ENCODE results near the gene SLC9C1.

The SLC9C1 gene

DNA sequence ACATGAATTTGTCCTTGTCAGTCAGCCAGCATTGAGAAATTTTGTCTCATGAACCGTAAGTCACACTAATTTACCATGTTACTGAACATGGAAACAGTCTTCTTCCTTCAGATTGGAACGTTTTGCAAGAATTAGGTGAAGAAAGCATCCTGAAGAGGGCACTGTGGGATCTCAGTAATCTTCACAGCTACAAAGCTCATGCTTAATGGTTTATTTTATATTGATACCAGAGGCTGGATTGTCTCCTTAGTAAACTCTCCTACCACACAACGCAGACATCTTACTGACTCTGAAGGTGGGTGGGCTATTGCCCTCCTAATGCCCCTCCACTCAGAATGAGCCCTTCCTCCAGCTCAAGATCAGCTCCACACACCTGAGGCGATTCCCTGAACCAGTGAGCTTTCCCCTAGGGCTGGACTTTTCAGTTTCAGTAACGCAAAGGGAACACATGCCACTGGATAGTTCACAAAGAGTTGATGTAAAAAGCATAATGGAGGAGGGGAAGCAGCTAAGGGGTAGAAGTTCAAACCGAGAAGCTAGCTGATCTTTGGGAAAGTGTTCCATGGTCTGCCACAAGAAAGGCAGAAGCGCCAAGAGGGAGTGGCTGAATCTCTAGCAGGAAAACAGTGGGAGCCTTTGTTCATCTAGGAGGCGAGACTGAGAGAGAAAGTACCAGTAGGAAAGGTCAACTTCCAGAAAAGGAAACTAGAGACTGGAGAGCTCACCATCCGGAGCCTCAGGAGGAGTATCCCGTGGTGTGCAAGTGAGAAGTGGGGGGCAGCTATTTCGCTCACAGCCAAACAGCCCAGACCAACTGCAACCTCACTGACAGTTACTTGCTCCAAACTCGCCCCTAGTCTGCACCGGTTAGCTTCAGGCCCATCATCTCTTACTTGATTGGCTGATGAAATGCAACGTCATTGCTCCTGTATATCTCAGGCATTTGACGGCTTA, at the start of gene SLC9C1:
SLC9C1 (minus strand) TSS at position 849 of the 954 bp plus-strand sequence. CDS start 7,425 bp downstream, outside the sequence.
- peak; percentile 73 for DNase-seq (ENCODE audit: low read depth)

DNA sequence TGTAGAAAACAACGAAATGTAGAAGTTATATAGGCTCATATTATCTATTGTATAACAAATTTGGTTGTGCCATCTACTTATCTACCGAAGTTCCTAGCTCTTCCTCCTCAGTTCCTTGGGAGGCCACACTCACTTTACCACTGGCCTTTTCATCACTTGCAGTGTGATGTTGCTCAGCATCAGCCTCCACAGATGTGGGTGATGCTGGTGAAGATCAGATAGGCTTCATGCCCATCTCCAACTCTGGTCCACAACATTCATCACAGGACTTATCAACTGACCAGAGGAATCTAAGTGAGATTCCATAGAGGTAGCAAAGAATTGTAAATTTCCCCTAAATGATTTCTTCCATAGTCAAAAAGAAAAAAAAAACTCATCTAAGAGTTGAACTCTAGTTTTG, 47.4 kb upstream of the SLC9C1 start:
- no peak for DNase-seq (ENCODE audit: low read depth)

DNA sequence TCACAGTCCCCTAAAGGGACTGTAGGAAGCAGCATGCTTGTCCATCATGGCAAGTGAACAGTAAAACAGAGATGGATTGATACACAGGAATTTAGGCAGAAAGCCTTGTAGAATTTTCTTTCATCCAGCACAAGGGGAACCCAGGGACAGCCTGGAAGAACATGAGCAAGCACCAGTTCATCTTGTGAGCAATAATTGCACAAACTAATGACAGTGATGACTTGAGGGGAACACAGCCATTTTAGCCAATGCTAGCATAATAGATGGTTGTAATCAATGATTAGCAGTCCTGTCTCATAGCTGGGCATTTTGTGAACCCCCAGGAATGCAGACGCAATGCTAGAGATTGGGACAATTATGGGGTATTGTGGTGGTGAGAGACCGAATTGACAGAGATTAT, 45.6 kb upstream of the SLC9C1 start:
- DNase-seq (ENCODE audit: low read depth): no peak

GRCh38 chr3:112339134-112339533, 45.1 kb upstream of the SLC9C1 start:
- DNase-seq (ENCODE audit: low read depth): no peak

DNA sequence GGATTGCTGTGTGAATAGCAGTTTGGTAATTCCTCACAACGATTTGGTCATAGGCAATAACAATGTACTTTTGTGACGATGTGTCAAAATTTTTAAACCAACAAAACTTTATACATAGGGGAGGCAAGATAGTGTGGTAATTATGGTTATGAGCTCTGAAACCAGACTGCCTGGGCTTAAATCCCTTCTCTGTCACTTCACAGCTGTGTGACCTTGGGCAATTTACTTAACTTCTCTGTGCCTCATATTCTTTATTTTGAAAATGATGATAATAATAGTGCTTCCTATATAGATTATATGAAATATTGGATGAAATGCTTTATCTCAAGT, 44.7 kb upstream of the SLC9C1 start:
- DNase-seq (ENCODE audit: low read depth): no peak

- no peak for DNase-seq (ENCODE audit: low read depth)
Measured at GRCh38 chr3:112338021-112338726, 44.2 kb upstream of the SLC9C1 start.

GRCh38 chr3:112335434-112335781, 41.4 kb upstream of the SLC9C1 start:
- DNase-seq (ENCODE audit: low read depth): no peak

DNA sequence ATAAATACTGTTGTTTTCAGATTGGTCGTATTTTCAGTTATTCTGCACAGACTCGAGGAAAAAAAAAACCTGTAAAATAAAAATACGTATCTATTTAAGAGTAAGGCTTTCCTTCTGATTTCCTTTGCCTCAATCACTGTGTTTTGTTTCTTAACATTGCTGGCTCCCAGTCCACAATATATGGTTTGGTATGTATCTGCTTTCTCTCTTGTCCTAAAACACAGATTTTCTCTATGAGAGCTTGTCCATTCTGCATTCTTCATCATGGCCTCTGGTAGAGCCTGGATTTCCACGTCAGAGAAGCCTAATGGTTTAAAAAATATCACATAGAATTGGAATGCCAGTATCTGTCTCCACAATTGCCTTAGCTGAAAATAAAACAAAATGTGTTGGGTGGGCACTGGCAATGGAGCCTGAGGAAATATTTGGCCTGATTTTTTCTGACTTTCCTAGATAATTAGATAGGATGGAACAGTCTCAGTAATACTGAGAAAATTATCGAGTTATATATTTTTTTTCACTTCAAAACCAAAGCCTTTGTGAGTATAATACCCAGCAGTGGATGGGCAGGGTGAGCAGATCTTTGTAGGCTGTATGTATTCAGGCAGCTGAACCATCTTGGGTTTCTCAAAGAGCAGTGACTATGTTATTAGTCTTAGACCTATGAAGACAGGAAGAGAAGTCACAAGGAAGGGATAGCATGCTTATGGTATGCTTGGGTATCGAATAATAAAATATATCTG, 40.8 kb upstream of the SLC9C1 start:
- DNase-seq (ENCODE audit: low read depth): no peak

GRCh38 chr3:112333381-112334317, 39.6 kb upstream of the SLC9C1 start:
- DNase-seq (ENCODE audit: low read depth): peak; percentile 21

- DNase-seq (ENCODE audit: low read depth): peak; percentile 13
Measured at GRCh38 chr3:112333002-112333380, 39.0 kb upstream of the SLC9C1 start, which contains the start of gene CD200. TSS of gene CD200 (plus strand) at chr3:112333156. CDS start at chr3:112333213, 57 bp downstream.

DNA sequence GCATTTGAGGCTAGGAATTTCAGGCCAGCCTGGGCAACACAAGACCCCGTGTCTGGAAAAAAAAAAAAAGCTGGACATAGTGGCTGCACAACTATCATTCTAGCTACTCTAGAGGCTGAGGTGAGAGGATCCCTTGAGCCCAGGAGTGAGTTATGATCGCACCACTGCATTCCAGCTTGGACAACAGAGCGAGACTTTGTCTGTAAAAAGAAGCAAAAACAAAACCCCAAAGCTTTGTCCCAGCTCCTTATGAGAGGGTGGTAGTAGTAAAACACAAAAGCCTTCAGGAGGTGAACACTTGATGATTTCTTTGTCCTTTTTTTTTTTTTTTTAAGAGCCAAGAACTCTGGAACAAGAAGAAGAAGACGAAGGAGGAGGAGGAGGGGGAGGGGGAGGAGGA, 37.8 kb upstream of the SLC9C1 start:
- no peak for DNase-seq (ENCODE audit: low read depth)

GRCh38 chr3:112327371-112327951, 33.4 kb upstream of the SLC9C1 start:
- peak; percentile 55 for DNase-seq (ENCODE audit: low read depth)

DNA sequence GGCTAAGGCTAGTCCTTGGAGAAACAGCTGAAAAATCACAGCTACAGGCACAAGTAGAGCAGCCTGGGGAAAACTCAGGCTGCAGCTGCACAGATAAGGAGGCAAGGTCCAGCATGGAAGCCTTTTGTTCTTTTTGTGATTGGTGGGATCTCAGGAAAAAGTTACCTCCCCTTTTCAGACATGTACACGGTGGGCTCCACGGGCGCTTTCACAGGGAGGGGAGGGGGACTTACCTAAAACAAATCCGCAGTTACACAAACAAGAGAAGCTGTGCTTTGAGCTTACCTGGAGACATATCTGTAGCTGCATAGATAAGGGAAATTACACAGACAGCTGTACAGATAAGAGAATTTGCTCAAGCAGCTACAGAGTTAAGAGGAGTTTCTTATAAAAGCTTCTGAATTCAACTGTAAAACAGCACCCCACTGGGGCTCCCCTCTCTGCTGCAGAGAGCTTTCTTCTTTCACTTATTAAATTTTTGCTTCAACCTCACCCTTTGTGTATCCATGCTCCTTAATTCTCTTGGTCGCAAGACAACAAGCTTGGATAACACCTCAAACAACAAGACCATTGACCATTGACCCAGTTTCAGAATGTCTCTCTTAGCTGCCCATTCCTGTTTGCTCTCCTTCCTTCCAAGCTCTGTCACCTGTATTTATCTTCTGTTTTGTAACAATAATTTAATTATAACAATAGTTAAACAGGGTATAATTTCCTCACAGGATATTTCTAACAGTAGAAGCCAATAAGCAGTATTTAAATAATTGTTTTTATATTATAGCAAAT, 28.0 kb upstream of the SLC9C1 start:
- no peak for DNase-seq (ENCODE audit: low read depth)

DNA sequence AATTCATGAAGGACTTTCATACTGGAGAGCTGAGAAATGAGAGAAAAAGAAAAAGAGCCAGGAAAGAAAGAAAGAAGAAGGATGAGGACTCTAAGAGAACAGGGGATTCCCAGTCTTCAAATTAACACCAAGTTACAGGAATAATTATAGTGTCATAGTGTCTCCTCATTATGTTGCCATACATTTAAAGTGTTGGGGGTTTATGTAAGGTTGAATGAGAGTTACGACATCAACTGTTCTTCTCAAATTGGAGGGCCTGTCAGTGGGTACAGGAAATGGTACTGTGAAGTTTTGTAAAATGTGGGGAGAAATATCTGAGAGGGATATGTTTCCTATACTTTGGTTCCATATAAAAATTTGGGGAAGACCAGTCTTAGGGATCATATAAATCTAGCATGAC, 26.7 kb upstream of the SLC9C1 start:
- no peak for DNase-seq (ENCODE audit: low read depth)

DNA sequence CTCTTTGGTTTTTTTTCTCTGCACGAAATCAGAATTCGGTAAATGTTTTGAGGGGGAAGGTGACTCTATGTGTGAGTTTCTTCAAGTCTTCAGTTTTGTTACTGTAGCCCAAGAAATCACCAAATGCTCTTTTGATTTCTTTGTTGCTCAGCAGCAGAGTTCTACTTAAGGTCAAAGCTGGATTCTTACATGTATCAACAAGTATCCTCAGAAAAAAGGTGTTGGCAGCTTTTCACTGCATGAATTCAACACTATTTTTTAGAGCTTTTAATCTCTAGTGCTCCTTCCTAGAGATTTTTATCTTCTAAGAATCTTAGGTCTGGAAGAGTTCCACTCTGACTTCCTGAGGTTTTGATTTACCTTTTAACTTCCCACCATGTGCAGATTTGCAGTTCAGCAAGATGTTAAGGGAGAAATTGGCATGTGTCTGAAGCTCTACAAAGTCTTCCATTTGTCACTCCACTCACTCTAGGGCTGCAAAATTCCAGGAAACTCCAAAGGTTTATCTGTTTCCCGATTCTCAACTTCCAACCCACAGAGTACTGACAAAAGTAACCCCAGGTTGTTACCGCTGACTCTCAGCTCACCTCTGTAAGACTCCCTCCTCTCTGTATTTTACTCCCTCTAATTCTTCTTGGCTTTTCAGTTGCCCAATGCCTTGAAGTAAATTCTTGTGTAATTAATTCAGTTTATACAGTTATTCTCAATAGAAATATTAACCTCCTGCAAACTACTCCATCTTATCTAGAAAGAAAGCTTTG, 25.7 kb upstream of the SLC9C1 start:
- no peak for DNase-seq (ENCODE audit: low read depth)

DNA sequence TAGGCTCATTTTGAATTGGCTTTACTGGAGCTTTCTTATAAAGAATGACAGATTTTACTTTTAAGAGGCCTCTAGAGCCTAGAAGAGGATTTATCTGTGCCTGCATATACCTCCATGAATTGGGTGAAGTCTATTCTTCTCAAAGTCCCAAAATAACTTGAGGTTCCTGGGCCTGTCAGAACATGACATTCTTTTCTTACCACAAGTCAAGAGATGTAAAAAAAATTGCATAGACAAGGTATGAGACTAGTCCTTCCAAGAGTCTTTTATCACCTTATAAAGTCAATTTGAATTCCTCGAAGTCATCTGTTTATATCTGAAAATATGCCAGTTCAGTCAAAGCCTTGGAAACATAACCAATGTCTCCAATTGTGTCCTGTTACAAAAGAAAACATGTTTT, 21.8 kb upstream of the SLC9C1 start:
- no peak for DNase-seq (ENCODE audit: low read depth)

GRCh38 chr3:112314649-112315048, 20.6 kb upstream of the SLC9C1 start:
- no peak for DNase-seq (ENCODE audit: low read depth)

GRCh38 chr3:112308151-112308911, 14.3 kb upstream of the SLC9C1 start:
- no peak for DNase-seq (ENCODE audit: low read depth)

DNA sequence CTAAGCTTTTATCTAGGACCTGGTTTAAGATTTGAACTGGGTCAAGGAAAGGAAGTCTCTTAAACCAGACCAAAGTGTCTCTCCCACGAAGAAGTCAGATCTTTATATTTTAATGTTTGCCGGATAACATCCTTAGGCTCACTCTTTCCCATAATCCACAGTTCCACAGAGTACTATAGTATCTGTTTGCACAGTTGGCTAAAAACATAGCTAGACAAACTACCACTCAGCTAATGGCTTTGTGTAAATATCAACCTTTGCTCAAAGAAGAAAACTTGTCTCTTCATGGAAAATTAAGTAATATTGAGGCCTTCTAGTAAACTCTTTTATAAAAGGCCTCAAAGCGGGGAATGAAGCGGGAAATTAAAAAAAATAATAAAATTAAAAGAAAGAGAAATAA, 13.5 kb upstream of the SLC9C1 start:
- no peak for DNase-seq (ENCODE audit: low read depth)

Data from fibroblast of the conjunctiva (primary cell).